GM20431 (cell line): Measurements from ENCODE around the gene LAMP1.
"Not testable (repeated sequence)": the region's sequence is repeated elsewhere in the genome, so short reads cannot be mapped to it uniquely, and the experiment has no call there.

Source experiments
- in situ Hi-C: fragments of 300-500 bp; cut with MseI, MboI; formaldehyde crosslinking; loops from one replicate; pipeline ENCODE4 v1.15.0; 2020; ENCODE audit warnings: low sequenced_read_pairs; ENCODE audit not compliant: unreplicated experiment

Gene LAMP1

DNA sequence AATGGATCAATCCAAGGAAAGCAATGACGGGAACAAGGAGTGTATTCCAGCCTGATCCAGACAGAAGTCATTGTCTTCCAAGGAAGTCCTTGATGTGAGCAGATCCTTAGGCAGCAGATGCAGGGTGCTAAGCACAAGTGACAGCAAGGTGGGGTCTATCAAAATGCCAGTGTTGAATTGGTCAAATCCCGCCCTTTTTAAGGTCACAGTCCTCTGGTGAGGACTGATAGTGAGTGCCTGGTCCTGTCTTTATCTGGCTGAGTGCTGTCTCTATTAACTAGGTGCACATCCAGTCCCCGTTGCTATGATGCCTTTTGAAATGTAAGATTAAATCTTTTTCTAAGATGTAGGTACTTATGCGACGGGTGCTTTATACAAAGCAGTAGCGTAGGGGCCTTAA is 1.3 kb upstream of the LAMP1 start:
- in situ Hi-C loops: no loop called here

DNA sequence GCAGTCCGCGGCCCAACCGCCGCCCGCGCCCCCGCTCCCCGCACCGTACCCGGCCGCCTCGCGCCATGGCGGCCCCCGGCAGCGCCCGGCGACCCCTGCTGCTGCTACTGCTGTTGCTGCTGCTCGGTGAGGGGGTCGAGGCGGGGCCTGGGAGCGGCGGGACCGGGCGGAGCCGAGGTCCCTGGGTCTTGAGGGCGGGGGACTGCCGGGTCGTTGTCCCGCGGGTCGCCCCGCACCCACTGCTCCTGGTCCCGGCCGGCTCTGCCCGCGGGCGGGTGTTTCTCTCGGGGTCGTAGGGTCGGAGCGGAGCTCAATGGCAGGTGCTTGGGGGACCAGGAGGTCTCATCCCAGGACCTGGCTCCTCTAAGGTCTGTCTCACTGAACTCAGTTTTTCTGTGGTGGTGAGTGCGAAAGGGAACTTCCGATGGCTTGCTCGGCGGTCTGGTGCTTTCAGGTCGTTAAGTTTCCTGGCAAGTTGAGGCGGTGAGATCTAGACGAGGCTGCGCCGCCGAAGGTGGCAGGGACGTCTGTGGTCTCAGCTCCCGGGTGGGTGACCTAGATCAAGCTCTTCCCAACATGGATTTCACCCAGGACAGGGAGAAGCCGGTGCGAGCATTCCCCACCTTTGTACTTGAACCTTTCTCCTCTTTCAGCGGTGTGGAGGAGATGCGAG is 467 bp downstream of the LAMP1 start:
- in situ Hi-C loops: no loop called here

DNA sequence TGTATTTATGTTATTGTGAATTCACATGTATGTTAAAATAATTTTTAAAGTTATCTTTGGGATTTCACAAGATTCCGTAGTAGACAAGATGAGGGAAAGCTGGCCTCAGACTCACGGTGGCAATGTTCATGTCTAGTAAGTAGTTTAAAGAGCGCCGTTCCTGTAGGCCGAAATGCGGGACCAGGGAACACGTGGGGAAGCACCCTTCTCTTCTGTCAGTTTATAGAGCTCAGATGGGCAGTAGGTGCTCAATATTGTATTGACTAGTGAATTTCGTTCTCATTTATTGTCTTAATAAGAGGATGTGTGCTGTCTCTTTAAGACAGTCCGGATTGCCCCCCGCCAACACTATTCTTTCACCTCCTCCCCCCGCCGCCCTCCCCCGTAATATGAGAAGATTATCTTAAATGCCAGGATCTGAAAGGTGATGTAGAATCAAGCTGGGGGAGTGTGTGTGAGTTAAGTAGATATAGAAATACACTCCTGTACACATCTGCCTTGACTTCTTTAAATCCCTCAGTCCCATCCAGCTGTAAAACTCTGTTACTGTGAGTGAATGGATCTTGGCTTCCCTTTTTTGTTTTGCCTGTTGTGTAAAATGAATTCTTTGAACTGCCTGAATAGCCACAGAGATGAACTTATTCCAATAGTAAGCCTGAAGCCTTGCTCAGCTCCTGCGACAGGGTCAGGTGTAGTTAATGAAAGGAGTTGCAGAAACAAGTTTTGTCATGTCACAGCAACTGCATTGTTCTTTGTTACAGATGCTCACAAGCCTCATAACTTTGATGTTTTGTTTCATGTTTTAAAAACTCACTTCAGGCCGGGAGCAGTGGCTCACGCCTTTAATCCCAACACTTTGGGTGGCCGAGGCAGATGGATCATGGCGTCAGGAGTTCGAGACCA is 1.3 kb downstream of the LAMP1 start:
- in situ Hi-C loops: no loop called here

DNA sequence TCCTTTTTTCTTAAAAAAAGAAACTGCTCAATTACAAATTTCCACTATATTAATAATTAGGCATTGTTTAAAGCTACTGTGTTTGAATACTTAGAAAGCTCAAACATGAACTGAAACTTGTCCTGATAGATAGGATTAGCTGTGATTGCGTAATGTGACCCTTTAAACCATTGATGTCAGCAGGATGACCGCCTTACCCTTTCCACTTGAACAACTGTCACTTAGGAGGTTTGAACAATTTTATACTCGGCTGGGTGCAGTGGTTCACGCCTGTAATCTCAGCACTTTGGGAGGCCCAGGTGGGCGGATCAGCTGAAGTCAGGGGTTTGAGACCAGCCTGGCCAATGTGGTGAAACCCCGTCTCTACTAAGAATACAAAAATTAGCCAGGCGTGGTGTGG is 2.9 kb downstream of the LAMP1 start:
- in situ Hi-C loops: no loop called here

DNA sequence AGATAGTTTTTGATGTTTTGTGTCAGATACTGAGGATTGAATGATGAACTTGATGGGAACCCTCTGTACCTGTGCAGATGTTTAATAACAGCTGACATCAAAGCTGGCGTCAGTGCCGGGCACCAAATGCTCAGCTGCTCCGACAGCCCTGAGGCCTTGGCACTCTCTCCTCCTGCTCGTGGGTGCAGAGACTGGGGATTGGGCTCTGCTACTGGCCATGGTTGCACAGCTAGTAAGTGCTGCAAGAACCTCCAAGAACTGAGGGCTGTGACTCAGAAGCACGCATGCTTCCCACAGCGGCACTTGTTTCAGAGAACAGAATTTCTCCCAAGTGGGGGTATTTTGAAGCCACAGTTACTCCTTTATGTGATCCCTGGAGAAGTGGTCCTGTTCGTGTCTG is 5.9 kb downstream of the LAMP1 start:
- in situ Hi-C loops: no loop called here

DNA sequence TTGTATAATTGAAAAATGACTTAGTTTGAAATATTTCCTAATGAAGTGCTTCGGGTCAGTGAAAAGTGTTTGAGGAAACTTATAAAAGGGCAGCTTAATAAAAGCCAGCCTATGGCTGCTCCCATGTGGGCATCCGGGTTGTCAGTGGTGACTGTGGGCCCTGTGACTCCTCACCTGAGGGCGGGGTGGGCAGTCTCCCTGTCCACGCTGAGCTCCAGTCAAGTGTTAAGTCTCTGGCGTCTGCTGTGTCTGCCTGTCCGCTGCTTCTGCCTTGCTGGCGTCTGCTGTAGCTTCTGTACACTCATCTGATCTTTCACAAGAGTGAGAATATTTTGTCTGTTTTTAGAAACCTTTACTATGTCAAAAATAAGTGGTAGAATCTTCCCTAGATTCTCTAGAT is 7.1 kb downstream of the LAMP1 start:
- in situ Hi-C loops: no loop called here

DNA sequence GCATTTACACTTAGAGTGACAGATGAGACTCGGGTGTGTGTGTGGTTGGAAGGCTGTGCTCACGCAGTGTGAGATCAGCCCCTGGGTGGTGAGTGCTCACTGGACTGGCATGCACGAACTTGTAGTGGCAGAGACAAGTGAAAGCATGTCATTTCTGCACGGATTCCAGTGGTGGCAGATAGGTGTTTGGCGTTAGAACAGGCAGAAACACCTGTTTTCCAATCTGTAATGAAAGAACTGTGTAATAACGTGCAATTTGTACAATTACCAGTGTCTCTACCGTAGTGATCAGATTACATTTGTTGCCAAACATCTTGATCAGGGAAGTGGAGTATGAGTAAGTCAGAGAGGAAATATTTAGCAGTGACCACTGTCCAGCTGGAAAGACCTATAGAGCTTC is 8.2 kb downstream of the LAMP1 start:
- in situ Hi-C loops: no loop called here

DNA sequence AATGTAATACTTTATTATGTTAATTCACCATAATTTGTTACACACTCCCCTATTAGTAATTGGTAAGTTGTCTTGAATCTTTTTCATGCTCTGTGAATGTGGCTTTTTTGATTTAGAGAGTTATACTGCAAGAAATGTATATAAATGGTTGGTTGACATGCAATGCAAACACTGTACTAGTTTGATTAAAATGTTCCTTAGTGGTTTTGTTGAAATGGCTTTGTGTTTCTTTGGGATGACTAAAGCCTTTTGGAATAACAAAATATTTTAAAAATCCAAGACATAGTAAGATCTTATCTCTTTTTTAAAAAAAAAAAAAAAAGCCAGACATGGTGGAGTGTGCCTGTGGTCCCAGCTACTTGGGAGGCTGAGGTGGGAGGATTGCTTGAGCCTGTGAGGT is 10.5 kb downstream of the LAMP1 start:
- in situ Hi-C loops: no loop called here

DNA sequence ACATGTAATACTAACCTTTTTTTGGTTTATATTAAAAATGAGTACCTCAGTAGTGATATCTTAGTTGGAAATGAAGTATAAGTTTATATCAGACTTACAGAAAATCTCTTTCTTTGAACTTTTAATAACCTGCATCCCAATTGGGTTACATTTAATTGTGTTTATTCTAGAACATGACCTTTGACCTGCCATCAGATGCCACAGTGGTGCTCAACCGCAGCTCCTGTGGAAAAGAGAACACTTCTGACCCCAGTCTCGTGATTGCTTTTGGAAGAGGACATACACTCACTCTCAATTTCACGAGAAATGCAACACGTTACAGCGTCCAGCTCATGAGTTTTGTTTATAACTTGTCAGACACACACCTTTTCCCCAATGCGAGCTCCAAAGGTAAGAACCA is 12.4 kb downstream of the LAMP1 start:
- in situ Hi-C loops: no loop called here

DNA sequence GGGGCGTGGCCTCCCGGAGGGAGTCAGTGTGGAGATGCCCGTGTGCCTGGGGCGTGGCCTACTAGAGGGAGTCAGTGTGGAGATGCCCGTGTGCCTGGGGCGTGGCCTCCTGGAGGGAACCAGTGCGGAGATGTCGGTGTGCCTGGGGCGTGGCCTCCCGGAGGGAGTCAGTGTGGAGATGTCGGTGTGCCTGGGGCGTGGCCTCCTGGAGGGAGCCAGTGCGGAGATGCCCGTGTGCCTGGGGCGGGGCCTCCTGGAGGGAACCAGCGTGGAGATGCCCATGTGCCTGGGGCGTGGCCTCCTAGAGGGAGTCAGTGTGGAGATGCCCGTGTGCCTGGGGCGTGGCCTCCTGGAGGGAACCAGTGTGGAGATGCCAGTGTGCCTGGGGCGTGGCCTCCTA is 17.1 kb downstream of the LAMP1 start:
- in situ Hi-C loops: not testable (repeated sequence)

DNA sequence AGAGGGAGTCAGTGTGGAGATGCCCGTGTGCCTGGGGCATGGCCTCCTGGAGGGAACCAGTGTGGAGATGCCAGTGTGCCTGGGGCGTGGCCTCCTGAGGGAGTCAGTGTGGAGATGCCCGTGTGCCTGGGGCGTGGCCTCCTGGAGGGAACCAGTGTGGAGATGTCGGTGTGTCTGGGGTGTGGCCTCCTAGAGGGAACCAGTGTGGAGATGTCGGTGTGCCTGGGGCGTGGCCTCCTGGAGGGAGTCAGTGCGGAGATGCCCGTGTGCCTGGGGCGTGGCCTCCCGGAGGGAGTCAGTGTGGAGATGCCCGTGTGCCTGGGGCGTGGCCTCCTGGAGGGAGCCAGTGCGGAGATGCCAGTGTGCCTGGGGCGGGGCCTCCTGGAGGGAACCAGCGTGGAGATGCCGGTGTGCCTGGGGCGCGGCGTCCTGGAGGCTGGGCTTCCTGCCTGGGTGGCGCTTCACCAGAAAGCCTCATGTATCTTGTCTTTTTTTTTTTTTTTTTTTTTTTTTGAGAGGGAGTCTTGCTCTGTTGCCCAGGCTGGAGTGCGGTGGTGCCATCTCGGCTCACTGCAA is 17.9 kb downstream of the LAMP1 start:
- in situ Hi-C loops: not testable (repeated sequence)

DNA sequence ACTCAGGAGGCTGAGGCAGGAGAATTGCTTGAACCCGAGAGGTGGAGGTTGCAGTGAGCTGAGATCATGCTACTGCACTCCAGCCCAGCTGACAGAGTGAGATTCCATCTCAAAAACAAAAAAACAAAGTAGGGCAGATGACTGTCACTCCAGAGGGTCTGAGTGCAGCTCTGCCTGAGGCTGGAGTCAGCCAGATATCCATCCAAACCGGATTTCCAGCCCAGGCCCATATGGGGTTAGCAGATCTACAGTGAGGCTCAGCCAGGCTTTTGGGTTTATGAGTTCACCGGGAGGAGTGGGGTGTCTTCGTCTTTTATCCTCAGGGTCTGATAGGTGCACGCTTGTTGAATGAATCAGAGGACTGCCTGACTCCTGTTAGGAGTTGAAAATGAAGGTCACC is 19.0 kb downstream of the LAMP1 start:
- in situ Hi-C loops: no loop called here

DNA sequence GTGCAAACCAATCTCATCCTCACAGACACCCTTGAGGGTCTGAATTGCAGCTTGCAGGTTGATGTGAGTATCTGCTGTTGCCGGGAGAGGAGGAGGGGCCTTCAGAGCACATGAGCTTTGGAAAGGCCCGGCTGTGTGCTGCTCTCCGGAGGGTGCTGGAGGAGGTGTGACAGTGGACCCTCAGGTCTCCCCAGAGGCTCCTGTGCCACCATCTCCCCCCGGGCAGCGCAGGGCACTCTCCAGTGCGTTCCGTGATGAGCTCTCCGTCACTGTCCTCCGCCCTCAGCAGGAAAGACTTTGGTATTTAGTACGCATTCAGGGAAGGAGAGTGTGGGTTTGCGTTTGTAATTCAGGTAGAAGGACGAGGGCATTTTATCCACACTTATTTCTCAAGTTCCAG is 20.0 kb downstream of the LAMP1 start:
- in situ Hi-C loops: no loop called here

DNA sequence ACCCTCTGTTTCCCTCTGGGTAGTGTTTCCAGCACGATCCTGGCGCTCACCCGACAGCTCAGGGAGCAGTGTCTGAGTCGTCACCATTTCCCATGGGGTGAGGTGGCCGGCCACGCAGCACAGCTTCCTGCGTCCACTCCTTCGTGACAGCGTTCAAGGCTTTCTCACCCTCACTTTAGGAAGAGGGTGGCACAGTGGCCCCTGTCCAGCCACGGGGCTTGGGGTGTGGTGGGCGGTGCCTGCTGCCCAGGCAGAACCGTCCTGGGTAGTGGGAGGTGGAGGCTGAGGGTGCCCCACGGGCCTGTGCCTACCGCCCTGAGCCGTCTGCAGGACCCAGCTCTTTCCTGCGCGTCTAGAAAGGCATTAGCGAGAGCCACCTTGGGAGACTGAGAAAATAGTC is 21.9 kb downstream of the LAMP1 start:
- in situ Hi-C loops: no loop called here

DNA sequence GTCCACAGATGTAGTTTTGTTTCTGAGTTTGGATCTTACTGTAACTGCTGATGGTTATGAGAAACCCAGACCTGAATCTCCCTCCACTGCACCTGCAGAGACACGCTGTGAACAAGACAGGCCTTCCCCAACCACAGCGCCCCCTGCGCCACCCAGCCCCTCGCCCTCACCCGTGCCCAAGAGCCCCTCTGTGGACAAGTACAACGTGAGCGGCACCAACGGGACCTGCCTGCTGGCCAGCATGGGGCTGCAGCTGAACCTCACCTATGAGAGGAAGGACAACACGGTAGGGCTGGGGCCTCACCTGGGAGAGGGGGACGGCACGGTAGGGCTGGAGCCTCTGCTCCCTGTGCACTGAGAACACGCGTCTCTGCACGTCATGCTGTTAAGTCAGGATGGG is 22.3 kb downstream of the LAMP1 start:
- in situ Hi-C loops: no loop called here

DNA sequence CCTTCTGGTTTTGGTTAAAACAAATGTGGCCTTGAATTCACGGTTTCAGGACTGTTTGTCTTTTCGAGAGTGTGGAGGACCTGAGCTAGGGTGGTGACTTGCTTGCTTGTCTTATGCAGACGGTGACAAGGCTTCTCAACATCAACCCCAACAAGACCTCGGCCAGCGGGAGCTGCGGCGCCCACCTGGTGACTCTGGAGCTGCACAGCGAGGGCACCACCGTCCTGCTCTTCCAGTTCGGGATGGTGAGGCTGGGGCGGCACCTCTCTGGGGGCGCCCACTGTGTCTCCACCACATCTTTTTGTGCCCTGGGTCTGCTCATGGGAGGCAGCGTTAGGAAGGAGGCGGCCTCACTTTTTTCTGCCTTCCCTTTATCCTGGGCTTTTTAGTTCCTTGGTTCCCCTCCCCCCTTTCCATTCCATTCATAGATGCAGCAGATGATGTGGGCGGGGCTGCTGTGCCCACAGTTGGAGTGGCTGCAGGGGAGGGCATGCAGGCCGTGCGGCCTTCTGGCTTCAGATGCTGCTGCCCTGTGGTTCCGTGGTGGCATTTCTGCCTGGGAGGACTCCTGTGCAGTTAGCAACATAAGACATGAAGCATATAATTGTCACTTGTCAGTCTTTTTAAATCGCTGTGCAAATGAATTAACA is 23.3 kb downstream of the LAMP1 start:
- in situ Hi-C loops: no loop called here

DNA sequence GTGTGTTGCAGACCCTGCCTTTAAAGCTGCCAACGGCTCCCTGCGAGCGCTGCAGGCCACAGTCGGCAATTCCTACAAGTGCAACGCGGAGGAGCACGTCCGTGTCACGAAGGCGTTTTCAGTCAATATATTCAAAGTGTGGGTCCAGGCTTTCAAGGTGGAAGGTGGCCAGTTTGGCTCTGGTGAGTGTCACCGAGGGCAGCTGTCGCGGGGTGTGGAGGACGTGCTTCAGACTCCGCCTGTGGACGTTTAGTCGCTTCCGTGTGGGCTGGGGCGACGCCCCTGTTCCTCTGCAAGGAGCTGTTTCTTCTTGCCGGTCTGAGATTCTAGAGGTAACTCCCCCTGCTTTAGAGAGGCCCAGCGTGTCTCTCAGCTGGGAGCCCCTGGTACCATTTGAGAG is 24.5 kb downstream of the LAMP1 start:
- in situ Hi-C loops: no loop called here

DNA sequence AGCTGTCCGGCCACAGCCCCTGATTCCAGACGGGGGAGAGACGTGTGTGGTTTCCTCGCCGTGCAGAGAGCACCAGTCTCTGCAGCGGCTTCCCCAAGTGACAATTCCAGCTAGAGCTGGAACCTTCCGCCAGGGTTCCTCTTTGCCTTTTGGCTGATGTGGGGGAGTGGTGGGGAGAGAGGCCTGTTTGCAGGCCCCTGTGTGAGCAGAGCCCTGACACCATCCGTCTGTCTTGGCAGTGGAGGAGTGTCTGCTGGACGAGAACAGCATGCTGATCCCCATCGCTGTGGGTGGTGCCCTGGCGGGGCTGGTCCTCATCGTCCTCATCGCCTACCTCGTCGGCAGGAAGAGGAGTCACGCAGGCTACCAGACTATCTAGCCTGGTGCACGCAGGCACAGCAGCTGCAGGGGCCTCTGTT is 25.0 kb downstream of the LAMP1 start:
- in situ Hi-C loops: no loop called here

DNA sequence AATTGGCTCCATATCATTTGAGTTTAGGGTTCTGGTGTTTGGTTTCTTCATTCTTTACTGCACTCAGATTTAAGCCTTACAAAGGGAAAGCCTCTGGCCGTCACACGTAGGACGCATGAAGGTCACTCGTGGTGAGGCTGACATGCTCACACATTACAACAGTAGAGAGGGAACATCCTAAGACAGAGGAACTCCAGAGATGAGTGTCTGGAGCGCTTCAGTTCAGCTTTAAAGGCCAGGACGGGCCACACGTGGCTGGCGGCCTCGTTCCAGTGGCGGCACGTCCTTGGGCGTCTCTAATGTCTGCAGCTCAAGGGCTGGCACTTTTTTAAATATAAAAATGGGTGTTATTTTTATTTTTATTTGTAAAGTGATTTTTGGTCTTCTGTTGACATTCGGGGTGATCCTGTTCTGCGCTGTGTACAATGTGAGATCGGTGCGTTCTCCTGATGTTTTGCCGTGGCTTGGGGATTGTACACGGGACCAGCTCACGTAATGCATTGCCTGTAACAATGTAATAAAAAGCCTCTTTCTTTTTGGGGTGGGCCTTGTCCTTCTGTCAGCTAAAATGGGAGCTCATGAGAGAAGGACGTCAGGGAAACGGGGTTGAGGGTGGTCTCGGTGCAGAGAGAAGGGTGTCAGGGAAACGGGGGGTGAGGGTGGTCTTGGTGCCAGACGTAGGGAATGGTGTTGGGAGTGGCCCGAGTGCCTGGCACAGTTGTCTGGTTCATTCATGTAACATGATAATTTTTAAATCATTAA is 26.0 kb downstream of the LAMP1 start:
- in situ Hi-C loops: no loop called here

DNA sequence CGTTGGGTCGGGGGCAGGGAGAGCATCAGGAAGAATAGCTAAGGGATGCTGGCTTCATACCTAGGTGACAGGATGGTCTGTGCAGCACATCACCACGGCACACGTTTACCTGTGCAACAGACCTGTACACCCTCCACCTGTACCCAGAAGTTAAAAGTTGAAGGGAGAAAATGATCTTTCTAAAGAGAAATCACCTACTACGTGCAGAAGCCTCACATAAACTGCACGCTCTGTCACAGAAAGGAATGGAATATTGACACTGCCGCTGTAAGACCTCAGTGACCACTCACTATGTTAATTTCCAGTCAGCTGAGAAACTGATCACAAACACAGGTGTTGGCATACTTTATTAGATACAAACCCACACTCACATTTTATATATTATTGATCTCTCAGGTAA is 26.8 kb downstream of the LAMP1 start:
- in situ Hi-C loops: no loop called here
